B cell (primary cell): ENCODE data around the gene PIP5KL1. TPM values are rescaled to one million over a fixed set of nuclear protein-coding genes. Genes with fewer than 3 reads are reported as not detected.

Experiments
- ATAC-seq: fragments of 200-7000 bp; cut with Tn5 transposase; one replicate; pipeline ENCODE4 v1.10.0; 2021; ENCODE audit warnings: low read depth, mild to moderate bottlenecking, moderate number of reproducible peaks, moderate library complexity
- CTCF ChIA-PET: fragments of 350-600 bp; sonication (Branson Sonifier 250); formaldehyde crosslinking; loops from one replicate; lab custom pipeline; 2021; ENCODE audit warnings: antibody characterized with exemption, inconsistent platforms; lab: Charles Lee
- POLR2A ChIA-PET: fragments of 350-600 bp; sonication (Branson Sonifier 250); formaldehyde crosslinking; loops from one replicate; lab custom pipeline; 2021; ENCODE audit warnings: antibody characterized with exemption; lab: Charles Lee
- DNase-seq: peaks from one replicate; pipeline ENCODE4 v3.0.0; 2013
- H2AFZ ChIP-seq: 2 replicates; pipeline ENCODE4 v1.6.1; 2012; ENCODE audit warnings: mild to moderate bottlenecking, low read depth, low read length; ENCODE audit not compliant: insufficient read depth, poor library complexity, severe bottlenecking
- H3K27ac ChIP-seq, 2 donors: 1 replicate in 1 of 2; 2 replicates in 1 of 2; pipeline ENCODE4 v1.5.1; 2012 to 2013; ENCODE audit warnings: low read length in 2 of 2, mild to moderate bottlenecking in 2 of 2, moderate library complexity in 1 of 2
- H3K27me3 ChIP-seq, 4 experiments: fragments of 200-600 bp in 1 of 4; sonication (generic) in 1 of 4; replicated peaks in 1 of 4; 1 replicate in 2 of 4; 2 replicates in 2 of 4; pipeline versions ENCODE4 v1.6.1 to v1.7.0; 2013 to 2016; ENCODE audit warnings: low read length in 3 of 4, mild to moderate bottlenecking in 2 of 4, mixed read lengths in 1 of 4, moderate library complexity in 1 of 4; ENCODE audit not compliant: insufficient read depth in 4 of 4, control insufficient read depth in 3 of 4; ENCODE audit errors: control extremely low read depth in 1 of 4
- H3K36me3 ChIP-seq, 2 experiments: replicated peaks in 1 of 2; 1 replicate in 1 of 2; 2 replicates in 1 of 2; pipeline versions ENCODE4 v1.6.1 to v1.7.1; 2013; ENCODE audit warnings: low read length in 1 of 2; ENCODE audit not compliant: insufficient read depth in 2 of 2, control insufficient read depth in 1 of 2; ENCODE audit errors: control extremely low read depth in 1 of 2, extremely low read depth in 1 of 2
- H3K4me1 ChIP-seq, 2 donors: fragments of 200-600 bp in 1 of 2; sonication (generic) in 1 of 2; 1 replicate in 1 of 2; 2 replicates in 1 of 2; pipeline versions ENCODE4 v1.5.1 to v1.6.1; 2013 to 2017; ENCODE audit warnings: low read length in 2 of 2; ENCODE audit not compliant: control insufficient read depth in 2 of 2, insufficient read depth in 2 of 2
- H3K4me2 ChIP-seq: replicated peaks from 2 replicates; pipeline ENCODE3; 2012; ENCODE audit warnings: mild to moderate bottlenecking, low read depth, low read length; ENCODE audit not compliant: poor library complexity, severe bottlenecking
- H3K4me3 ChIP-seq, 5 experiments: fragments of 200-600 bp in 1 of 5; sonication (generic) in 1 of 5; 1 replicate in 3 of 5; 2 replicates in 2 of 5; pipeline versions ENCODE4 v1.5.1 to v1.7.0; 2011 to 2016; ENCODE audit warnings: low read length in 4 of 5, mild to moderate bottlenecking in 4 of 5, low read depth in 2 of 5, control low read depth in 1 of 5, moderate library complexity in 1 of 5; ENCODE audit not compliant: insufficient read depth in 1 of 5; ENCODE audit errors: control extremely low read depth in 1 of 5, extremely low read depth in 1 of 5
- H3K79me2 ChIP-seq: fragments of 200-600 bp; sonication (generic); one replicate; pipeline ENCODE4 v1.6.0; 2016; ENCODE audit warnings: low read length; ENCODE audit not compliant: control insufficient read depth, insufficient read depth
- H3K9ac ChIP-seq: fragments of 200-600 bp; sonication (generic); 2 replicates; pipeline ENCODE4 v1.6.1; 2017; ENCODE audit warnings: mild to moderate bottlenecking, low read length, moderate library complexity
- H3K9me3 ChIP-seq, 3 donors: one replicate each; pipeline versions ENCODE4 v1.6.1 to v1.7.1; 2013; ENCODE audit warnings: low read length in 2 of 3; ENCODE audit not compliant: control insufficient read depth in 2 of 3, insufficient read depth in 1 of 3; ENCODE audit errors: control extremely low read depth in 1 of 3
- H4K20me1 ChIP-seq: 2 replicates; pipeline ENCODE4 v1.6.0; 2012; ENCODE audit warnings: mild to moderate bottlenecking, low read length; ENCODE audit not compliant: insufficient read depth, control insufficient read depth, poor library complexity, severe bottlenecking
- H3K27ac Mint-ChIP-seq: one replicate; pipeline ENCODE4 v1.8.0; 2021; ENCODE audit warnings: mixed read lengths
- H3K27me3 Mint-ChIP-seq: one replicate; pipeline ENCODE4 v1.8.0; 2021; ENCODE audit warnings: mixed read lengths
- H3K4me1 Mint-ChIP-seq: one replicate; pipeline ENCODE4 v1.8.0; 2021; ENCODE audit warnings: mixed read lengths
- H3K4me3 Mint-ChIP-seq: one replicate; pipeline ENCODE4 v1.8.0; 2021; ENCODE audit warnings: mixed read lengths
- H3K9me3 Mint-ChIP-seq: one replicate; pipeline ENCODE4 v1.8.0; 2022; ENCODE audit warnings: mixed read lengths; ENCODE audit not compliant: insufficient read depth
- EZH2 ChIP-seq: IDR thresholded peaks from 2 replicates; pipeline ENCODE4 v1.6.1; 2012; ENCODE audit warnings: borderline replicate concordance, low read depth, mild to moderate bottlenecking, moderate library complexity, low read length; ENCODE audit not compliant: insufficient read depth, poor library complexity, severe bottlenecking
- WGBS: methylation state at CpG from one replicate; pipeline ENCODE4 v1.1.5; 2013; ENCODE audit warnings: missing lambda C conversion rate; ENCODE audit not compliant: insufficient coverage; 5-methylcytosine and 5-hydroxymethylcytosine counted together
- intact Hi-C: fragments of 100-400 bp; cut with micrococcal nuclease; formaldehyde crosslinking; loops from one replicate; pipeline ENCODE4 v1.10.0; 2022
- polyA plus RNA-seq: library from polyadenylated mRNA; depleted of rRNA; stranded (reverse); fragments of >200 nt; gene quantifications from 2 replicates; pipeline ENCODE4 v1.2.3, GENCODE V29; 2012
- total RNA-seq, 2 donors: library from RNA; stranded (reverse); fragments of 120-200 nt in 1 of 2; gene quantifications; 1 replicate in 1 of 2; 2 replicates in 1 of 2; pipeline versions ENCODE4 v1.2.3 to v1.2.4, GENCODE V29; 2013 to 2022
- TF ChIP-seq, protein P1 (sequence below): fragments of 200-600 bp; IDR thresholded peaks from one replicate; pipeline ENCODE4 v1.8.0; 2022; ENCODE audit warnings: antibody characterized with exemption, mild to moderate bottlenecking

PIP5KL1 gene
- total and polyA plus RNA-seq, 2 donors (not counting 1 experiment from before 2014, with no cell fraction given) = 0.75 to 1.4 TPM

DNA sequence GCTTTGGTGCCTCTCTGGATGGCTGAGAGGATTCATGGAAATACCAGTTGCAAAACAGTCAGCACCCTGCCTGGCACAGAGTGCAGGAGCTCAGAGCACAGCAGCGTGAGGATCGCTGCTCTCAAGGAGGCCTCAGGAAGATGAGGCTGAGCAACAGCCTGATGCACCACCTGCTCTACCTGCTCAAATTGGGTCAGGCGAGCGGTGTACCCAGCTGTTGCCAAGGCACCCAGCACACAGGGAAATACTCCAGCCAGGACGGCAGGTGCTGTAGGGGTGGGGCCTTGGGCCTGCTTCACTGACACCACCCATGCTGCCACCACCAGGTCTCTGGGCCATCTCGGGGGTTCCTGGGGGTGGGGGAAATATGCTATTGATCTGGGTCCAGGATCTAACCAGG is 45.9 kb upstream of the PIP5KL1 start:
- H3K9me3 Mint-ChIP-seq = no peaks in the 10 kb centered on the region
- peak overlapping the region; percentile 82 for H3K27ac Mint-ChIP-seq
- peak overlapping the region; percentile 86 for H3K4me3 Mint-ChIP-seq
- Histone ChIP-seq H4K20me1 (peaks cover 87% of the 10 kb centered on the region), H3K4me2 (peak overlapping the region; percentile 75), H3K9me3 (no peaks in the 10 kb centered on the region), H3K27ac (peak overlapping the region; percentile 25 to 97), H3K79me2 (peaks cover 92% of the 10 kb centered on the region), H3K27me3 (no peaks in the 10 kb centered on the region), H3K4me1 (peaks cover 78 to 88% of the 10 kb centered on the region in 2 donors), H3K4me3 (peak overlapping the region in 1 of 5 experiments; percentile 95), H2AFZ (no peak overlapping the region), H3K36me3 (peaks cover 0 to 27% of the 10 kb centered on the region in 2 experiments), H3K9ac (peak overlapping the region; percentile 78)
- intact Hi-C loops = loop anchor here (5.0 kb wide), 1 partner anchor 141 kb away; no protein-coding TSS in a partner anchor
- H3K4me1 Mint-ChIP-seq = peaks cover 78% of the 10 kb centered on the region
- ChIA-PET POLR2A (interaction anchor here (1.5 to 15.3 kb wide), 2 partner anchors 15 to 54 kb away, joined by 3 to 212 read pairs; no protein-coding TSS in a partner anchor), CTCF (interaction anchor here (1.3 to 20.6 kb wide), 5 partner anchors 19 to 141 kb away, joined by 6 to 282 read pairs (median 10); no protein-coding TSS in a partner anchor)
- ATAC-seq (no peak), DNase-seq (peak; percentile 40)
- H3K27me3 Mint-ChIP-seq = no peaks in the 10 kb centered on the region
- WGBS = 77% methylated on average over 5 of the region's 6 CpGs
- TF ChIP-seq, protein P1, sequence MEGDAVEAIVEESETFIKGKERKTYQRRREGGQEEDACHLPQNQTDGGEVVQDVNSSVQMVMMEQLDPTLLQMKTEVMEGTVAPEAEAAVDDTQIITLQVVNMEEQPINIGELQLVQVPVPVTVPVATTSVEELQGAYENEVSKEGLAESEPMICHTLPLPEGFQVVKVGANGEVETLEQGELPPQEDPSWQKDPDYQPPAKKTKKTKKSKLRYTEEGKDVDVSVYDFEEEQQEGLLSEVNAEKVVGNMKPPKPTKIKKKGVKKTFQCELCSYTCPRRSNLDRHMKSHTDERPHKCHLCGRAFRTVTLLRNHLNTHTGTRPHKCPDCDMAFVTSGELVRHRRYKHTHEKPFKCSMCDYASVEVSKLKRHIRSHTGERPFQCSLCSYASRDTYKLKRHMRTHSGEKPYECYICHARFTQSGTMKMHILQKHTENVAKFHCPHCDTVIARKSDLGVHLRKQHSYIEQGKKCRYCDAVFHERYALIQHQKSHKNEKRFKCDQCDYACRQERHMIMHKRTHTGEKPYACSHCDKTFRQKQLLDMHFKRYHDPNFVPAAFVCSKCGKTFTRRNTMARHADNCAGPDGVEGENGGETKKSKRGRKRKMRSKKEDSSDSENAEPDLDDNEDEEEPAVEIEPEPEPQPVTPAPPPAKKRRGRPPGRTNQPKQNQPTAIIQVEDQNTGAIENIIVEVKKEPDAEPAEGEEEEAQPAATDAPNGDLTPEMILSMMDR = no peak
- no peak for TF ChIP-seq EZH2
